Breast epithelium (tissue), 3 donors: Measurements from ENCODE around the gene TMEM187.

Experiments used
- CTCF ChIP-seq, 3 donors: fragments of 450-650 bp; IDR thresholded peaks; one replicate each; pipeline ENCODE4 v1.5.1; 2016 to 2017; ENCODE audit warnings: antibody characterized with exemption in 3 of 3, mild to moderate bottlenecking in 3 of 3, moderate library complexity in 3 of 3
- POLR2A ChIP-seq: fragments of 450-650 bp; IDR thresholded peaks from one replicate; pipeline ENCODE4 v1.6.1; 2016; ENCODE audit warnings: antibody characterized with exemption, mild to moderate bottlenecking, moderate library complexity
- POLR2AphosphoS5 ChIP-seq, 3 donors: sonication (generic); formaldehyde crosslinking; IDR thresholded peaks; one replicate each; pipeline ENCODE4 v1.6.1; 2017; ENCODE audit warnings: antibody characterized with exemption in 3 of 3

GRCh38 chrX:153968255-153968654 is 4.3 kb upstream of the TMEM187 start:
- TF ChIP-seq POLR2A (no peak), CTCF (IDR thresholded peaks at IDR 0.05) (no peak), POLR2AphosphoS5 (IDR thresholded peaks at IDR 0.05) (no peak)
